HG02763 (cell line): ENCODE measurements around the gene UBE2H.
"Not testable (repeated sequence)": the region's sequence is repeated elsewhere in the genome, so short reads cannot be mapped to it uniquely, and the experiment has no call there.

Source experiments
- ATAC-seq: cut with Tn5 transposase; IDR thresholded peaks from one replicate; pipeline ENCODE4 v1.9.1; 2021; ENCODE audit warnings: mild to moderate bottlenecking, moderate library complexity; ENCODE audit not compliant: unreplicated experiment

UBE2H gene

DNA sequence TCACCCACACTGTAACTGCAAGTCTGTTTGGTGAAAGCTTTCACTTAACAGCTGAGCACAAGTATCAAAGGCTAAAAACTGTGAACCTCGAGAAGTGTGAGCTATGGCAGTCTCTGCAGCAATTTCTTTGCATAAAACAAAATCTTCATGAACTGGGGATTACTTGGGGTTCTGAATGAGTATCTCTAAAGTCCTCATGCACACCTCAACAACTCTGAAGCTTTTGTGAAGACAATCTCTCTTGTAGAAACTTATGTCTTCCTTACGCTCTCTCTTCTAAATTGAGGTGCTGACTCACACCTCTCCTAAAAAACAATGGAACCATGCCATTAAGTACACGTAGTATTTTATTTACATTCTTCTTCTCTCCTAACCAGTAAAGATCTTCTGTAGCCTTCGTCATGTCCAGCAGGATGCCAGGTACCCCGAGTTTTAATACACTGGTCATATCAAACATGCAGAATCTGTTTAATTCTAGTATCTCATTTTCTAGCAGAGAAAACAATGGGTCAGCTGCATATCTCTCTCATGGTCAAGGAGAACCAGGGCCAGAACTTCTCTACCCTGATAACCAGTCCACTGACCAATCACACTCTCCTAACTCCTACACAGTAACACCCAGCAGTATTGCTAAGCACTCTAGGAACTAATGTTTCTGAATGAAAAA lies 76.9 kb downstream of the UBE2H start:
- no peak for ATAC-seq

DNA sequence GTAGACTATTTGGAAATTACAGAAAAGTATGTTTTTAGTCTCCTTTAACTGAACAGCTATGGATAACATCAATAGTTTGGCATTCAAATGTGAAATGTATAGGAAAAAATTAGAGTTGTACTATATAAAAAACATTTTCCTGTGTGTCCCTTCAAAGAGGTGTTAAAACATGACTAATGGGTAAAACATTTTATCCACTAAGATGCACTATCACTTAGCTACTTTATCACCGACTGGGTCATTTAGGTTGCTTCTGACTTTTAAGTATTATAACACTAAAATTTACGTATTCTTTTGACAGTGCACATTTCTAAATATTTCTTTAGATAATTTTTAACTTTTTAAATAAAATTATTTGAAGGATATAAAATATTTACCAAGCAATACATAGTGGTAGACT lies 77.6 kb downstream of the UBE2H start:
- no peak for ATAC-seq

DNA sequence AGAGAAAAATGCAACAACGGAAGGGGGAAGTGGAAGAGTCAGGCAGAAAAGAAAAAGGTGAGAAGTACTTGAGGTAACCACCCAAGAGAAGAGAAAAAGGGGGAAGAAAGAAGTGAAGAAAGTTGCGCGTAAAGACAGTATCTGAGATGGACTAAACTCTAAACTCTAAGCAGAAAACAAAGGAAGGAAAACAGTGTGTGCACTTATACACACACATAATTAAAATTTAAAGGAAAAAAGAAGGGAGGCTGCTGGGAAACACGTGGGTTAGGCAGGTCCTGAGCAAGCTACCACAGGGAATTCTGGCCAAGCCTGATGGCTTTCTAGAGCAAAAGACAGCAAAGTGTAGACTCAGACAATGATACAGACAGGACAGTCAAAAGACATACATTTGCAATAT lies 78.0 kb downstream of the UBE2H start:
- ATAC-seq, result no peak

DNA sequence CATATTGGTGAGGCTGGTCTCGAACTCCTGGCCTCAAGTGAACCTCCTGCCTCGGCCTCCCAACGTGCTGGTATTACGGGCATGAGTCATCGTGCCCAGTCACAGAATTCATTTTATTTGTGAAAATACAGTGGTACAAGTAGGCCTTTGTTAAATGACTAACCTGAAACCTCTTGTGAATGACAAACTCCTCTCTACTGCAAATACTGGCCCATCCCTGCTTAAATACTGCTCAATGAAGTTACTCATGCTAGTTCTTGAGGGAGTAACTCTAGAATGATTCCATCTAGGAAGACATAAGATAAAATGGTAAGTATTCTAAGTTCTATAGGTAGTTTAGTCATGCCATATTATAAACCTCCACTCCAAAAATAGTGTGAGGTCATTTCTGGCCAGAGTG lies 80.7 kb downstream of the UBE2H start:
- ATAC-seq, result no peak

DNA sequence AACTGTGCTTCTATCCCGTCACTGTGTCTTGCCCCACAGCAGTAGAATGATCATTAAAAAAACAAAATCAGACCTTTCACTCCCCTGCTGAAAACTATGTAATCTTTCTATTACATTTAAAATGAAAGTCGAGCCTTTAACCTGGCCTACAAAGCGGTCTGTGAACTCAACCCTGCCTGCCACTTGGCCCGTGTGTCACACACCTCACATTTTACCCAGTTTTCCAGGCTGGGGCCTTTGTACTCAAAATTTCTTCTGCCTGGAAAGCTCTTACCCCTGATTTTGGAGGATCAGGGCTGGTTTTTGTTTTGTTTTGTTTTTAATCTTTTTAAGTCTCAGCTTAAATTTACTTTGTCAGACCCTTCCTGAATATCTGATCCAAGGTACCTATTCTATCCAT lies 82.1 kb downstream of the UBE2H start:
- no peak for ATAC-seq

DNA sequence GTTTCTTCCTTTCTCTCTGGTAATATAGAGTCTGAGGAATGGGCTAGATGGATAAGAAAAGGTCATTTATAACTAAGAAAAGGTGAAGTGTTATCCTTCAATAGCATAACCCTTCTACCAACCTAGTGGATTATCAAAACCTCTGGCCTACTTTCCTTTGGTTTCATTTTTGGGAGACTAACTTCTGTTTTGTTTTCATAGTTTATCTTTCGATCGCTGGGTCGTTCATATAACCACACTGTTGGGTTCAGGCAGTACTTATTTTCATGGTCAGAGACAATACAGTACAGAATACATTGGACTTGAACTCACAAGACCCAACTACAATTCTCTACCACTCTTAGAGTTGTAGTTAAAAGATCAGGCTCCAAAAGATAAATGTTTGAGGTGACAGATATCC lies 86.5 kb downstream of the UBE2H start:
- no peak for ATAC-seq

DNA sequence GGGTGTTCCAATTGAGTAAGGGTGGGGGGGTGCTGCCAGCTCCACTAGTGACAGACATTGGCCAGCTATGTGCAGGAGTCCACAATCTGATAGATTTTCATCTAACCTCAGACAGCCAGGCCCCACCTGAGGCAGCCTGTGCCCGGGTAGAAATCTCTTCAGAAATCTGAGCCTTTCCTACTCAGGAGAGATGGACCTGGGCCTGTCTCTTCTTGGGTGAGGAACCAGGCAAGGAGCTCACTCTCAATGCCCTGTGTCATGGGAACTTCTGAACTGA lies 86.9 kb downstream of the UBE2H start:
- ATAC-seq, result no peak

DNA sequence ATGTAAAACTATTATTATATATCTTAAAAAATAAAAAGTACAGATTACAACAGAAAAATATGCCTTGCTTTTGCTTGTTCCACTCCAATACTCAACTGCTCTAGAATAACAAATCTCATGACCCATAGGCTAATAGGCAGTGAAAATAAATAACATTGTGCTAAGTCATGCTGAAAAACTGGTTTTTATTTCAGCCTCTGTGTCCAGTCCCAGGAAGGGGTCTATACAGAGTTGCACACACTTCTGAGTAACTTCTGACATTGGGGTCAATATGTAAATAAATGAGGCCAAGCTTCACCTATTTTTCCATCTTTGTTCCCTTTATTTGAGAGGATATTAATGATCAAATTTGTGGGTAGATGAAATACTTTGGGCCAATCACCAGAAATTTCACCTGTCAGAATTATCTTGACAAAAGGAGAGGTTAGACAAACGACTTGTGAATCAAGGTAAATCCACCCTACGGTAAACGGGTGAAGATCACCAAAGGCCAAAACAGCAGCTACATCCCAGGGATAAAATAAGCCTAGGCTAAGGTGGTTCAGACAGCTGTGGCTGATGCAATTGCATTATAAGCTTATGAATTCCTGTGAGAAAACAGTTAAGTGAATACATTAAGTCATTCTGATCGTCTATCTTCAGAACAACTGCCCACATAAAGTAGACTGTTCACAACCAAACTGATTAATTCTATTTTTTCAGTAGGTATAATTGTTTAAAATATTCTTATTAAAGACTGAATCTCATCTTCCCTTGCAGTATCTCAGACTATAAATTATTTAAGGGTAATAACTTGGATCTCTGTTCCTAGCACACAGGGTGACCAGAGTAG lies 87.5 kb downstream of the UBE2H start:
- no peak for ATAC-seq

DNA sequence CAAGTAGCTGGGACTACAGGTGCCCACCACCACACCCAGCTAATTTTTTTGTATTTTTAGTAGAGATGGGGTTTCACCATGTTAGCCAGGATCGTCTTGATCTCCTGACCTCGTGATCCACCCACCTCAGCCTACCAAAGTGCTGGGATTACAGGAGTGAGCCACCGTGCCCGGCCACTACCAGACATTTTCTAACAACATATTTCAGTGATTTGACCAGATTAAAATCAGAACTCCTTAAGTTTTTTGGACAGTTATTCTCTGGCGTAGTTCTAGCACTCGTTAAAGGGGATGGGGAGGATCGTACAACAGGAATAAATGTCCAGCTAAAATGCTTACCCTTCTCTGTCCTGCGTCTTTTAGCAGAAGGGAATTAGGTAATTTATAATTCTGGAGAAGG lies 88.1 kb downstream of the UBE2H start:
- not testable (repeated sequence) for ATAC-seq

DNA sequence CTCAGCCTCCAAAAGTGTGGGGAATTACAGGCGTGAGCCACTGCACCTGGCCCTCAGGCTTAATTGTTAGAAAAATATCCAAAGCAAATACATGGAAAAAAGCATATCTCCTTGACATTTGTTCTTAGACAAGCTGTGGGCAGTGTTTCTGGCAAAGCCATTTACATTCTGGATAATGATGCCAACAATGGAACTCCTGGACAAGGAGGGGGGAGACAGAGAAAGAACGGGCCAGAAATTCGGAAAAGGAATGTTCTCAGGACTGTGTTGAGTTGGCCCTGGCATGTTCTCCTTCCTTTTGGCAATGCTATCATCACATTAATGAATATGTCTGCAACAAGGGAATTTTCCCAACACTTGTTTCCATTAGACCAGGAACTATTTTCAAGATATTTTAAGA lies 88.7 kb downstream of the UBE2H start:
- no peak for ATAC-seq

DNA sequence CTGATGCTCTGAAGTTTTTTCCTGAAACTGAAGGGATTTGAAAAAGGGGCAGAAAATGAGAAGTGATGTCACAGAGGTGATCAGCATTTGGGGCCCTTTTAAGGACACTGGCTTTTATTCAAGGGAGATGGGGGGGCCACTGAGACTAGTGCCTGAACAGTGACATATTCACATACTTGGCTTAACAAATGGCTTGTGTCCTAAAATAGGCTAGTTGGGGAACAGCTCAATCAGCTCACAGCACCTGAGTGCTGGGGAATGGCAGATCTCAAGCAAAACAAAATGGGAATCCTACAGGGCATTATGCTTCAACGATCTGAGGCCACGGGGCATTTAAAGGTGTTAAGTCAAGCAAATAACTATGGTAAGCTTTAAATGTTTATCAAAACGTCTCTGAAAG lies 90.1 kb downstream of the UBE2H start:
- no peak for ATAC-seq

DNA sequence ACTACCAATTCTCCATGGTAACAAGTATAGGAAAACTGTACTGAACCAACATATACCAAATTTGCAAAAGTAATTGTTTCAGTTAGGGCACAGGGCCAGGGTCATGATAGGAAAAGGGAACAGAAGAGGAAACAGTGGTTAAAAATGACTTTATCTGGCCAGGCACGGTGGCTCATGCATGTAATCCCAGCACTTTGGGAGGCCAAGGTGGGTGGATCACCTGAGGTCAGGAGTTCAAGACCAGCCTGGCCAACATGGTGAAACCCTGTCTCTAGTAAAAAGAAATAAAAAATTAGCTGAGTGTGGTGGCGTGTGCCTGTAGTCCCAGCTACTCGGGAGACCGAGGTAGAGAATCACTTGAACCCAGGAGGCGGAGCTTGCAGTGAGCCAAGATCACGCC lies 92.0 kb downstream of the UBE2H start:
- not testable (repeated sequence) for ATAC-seq

DNA sequence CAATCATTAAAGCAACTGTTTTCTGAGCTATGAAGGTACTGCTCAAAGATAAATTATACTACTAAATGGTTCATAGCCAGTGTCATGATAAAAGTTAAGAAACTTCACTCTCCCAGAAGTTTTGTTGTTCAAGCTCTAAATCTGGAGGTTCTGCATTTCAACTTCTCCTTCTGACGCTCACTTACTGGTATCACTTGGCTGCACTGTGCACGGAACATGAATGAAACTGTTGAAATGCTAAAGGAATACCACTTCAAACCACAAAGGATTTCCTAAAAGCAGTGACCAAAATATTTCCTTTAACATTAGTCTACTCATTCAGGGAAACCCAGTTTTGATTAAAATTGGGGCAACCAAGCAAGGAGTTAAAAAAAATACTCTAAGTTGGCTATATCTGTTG lies 93.6 kb downstream of the UBE2H start:
- ATAC-seq, result no peak

DNA sequence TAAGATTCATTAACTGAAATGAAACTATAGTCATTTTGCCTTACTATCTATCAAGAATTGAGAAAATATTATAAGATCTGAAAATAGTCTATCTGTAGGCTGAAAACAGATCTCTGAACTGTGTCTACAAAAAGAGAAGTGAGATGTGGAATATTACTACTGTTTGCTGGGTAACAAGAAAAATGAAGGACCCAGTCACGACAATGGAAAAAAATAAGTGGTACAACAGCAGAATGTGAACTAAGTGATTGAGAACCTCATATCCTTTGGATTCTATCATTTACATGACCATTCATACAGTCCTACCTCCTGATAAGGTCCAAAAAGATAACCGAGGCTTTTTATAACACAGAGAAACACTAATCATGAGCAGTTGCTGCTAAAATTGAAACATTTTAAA lies 94.3 kb downstream of the UBE2H start:
- ATAC-seq, result no peak

DNA sequence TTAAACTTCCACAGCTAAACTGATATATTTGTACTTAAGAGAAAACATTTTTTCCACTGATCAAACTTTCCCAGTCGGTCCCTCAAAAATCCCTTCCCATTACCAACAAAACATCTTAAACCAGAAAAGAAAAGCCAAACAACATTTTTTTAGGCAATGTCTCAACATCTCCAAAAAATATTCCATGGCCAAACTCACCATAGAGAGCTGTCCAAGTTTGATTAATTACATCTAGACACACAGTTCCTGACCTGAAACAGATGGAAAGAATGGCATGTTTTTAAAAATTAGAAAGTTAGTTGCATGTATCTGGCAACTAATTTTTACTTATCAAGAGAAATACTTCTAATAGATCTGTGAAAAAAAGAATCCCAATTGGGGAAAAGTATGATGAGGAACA lies 95.4 kb downstream of the UBE2H start:
- no peak for ATAC-seq

DNA sequence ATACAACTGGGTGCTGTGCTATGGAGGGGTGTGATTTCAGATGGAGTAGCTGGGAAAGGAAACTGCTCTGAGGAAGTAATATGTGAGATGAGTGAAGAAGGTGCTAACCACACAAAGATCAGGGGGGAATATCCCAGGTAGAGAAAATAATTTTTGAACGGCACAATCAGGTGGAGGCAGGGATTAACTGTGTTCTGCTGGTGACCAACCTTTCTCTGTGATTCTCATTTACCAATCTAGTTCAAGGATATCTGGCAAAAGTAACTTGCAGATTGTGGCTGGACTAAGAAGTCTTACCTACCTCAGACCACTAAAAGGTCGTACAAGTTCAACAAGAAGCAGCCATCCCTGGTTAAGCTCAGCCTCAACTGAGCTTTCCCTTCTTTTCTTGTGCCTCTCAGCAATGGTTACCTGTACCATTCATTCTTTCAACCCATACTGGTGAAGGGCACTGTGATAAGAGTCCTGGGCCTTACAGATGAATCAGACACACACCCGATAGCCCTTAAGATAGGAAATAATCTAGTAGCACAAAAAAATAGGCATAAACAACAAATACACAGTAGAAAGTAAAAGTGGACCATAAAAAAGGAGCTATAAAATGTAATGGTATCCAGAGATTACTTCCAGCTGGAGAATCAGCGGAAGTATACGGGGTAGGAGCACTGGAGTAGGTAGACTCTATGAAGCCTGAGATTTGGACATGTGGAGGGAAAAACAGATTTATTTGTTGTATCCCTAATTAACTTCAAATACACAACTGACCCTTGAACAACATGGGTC lies 96.6 kb downstream of the UBE2H start:
- no peak for ATAC-seq

DNA sequence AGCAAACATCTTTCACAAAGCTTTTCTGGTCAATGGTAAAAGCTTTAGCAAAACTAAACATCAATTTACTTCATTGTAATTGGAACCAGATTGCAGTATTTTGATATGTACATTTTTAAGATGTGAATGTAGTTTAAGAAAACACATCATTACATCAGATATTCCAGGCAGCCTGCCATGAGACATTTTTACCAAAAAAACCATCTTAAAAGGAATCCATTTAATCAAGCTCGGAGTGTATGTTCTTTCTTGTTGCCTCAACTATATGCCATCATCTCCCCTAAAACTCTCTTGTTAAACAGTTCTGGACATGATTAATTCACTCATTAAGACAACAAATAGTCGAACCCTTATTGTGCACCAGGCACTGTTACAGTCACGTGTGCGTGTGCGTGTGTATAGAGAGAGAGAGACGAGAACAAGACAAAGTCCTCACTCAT lies 97.5 kb downstream of the UBE2H start:
- no peak for ATAC-seq

DNA sequence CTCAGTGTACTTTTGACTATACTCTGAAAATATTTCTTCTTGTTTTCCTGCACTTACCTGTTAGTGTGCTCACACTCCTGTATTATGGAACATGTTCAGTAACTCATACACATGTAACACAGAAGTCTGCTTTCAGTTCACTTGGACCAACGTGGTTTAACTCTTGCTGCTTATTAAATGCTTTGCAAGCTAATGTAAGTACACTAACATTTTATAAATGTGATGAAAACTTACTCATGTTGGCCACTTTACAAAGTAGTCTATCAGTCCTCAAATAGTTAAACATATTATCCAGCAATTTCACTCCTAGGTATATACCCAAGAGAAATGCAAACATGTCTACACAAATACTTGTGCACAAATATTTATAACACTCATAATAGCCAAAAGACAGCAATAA lies 98.4 kb downstream of the UBE2H start:
- no peak for ATAC-seq

DNA sequence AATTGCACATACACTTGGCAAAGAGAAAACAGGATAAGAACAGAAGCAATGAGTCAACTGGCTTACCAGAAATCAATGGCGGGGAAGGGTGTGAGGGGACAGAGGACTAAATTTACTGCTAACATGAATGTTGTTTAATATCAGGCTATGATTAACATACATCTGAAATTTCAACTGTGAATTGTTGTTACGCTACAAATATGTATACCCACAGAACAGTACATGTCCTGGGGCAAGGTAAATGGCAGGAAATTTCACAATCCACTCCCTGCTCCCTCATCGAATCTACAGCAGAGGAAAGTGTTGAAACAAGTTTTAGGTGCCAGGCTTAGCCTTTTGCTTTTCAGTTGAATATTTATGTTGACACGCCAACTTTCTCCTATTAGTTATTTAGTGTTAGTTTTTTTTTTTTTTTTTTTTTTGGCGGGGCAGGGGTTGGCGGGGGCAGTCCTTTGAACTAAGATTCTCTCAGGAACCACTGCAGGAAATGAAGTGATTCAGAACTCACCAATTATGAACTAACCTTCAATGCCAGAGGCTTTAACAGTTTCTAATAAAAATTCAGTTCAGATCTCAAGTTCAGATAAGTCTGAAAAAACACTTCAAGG lies 99.0 kb downstream of the UBE2H start:
- no peak for ATAC-seq

DNA sequence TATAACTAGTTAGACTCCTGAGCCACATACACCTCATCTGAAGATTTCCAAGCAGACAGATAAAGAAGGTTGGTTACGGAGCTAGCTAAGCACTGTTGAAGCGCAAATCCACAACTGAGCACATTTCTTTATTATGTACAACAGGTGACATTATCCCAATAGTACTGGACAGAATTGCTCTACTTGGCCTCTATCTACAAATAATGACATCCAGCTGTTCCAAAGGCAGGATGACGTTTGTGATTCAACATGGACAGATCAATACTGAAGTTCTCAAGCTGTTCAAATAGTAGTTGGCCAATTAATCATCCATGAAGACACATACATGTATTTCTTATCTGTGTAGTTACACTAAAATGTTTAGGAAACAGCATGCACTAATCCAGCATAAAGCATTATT lies 101.0 kb downstream of the UBE2H start:
- ATAC-seq, result no peak

DNA sequence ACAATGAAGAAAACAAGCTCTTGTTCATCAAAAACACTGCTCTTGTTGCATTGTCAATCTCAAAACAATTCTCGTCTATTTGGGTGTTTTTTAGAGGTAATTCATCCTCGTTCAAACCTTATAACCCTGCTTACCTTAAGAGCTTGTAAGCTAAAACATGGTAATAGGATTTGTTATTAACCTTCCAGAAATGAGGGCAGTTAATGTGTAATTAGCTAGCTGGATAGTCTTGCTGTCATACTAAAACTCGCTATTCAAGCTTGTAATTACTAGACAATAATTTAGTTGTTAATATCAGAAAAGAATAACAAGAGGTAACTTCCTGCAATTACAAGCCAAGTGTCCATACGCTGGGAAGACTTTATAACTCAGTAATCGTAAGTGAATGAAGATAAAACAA lies 101.6 kb downstream of the UBE2H start:
- no peak for ATAC-seq

DNA sequence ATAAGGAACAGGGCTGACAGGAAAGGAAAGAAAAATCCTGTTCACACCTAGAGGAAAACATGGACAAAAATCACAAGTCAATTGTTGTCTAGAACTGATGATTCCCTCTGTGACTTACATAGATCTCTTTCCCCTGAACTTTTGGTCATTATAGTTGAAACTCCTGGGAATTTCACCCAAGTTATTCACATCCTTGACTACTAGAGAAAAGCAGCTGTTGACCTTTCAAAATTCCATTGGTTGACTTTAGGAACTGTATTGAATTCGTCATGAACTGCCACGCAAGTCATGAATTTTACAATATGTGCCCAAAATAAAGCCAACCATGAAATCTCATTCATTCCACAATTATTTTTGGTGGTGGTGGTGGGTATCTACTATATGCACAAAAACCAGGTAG lies 104.3 kb downstream of the UBE2H start:
- ATAC-seq, result no peak
